K562 (cell line): Measurements from ENCODE around the gene FASN. TPM values are rescaled to one million over a fixed set of nuclear protein-coding genes. Genes with fewer than 3 reads are reported as not detected.

Source experiments
- ATAC-seq: fragments of 200-7000 bp; cut with Tn5 transposase; 3 replicates; pipeline ENCODE4 v1.9.1; 2020; ENCODE audit warnings: moderate library complexity
- BruUV-seq: library from RNA; stranded (reverse); fragments of 400-500 nt; replicated peaks from 2 replicates; lab custom pipeline; 2021; lab: Mats Ljungman, UMichigan
- CTCF ChIA-PET: fragments of 300-600 bp; formaldehyde crosslinking; extraction: SDS; loops from one replicate; lab custom pipeline; 2021; ENCODE audit warnings: low intra/inter-chr PET ratio; lab: Yijun Ruan, JAX
- POLR2A ChIA-PET: fragments of 300-600, 350-650 bp; sonication (Branson Sonifier 250); formaldehyde crosslinking; extraction: SDS; loops from one replicate; lab custom pipeline; 2021; ENCODE audit warnings: antibody characterized with exemption, inconsistent platforms; lab: Yijun Ruan, JAX
- DNase-seq, 4 experiments: peaks; one replicate each; pipeline versions ENCODE4 v3.0.0 to v3.0.0-alpha.2; 2011 to 2018; ENCODE audit warnings: low spot score in 3 of 4, mixed read lengths in 3 of 4; ENCODE audit errors: extremely low read depth in 1 of 4
- FAIRE-seq: peaks from 2 replicates; lab custom pipeline; 2011; peaks lifted over from hg19 to GRCh38; lab: Jason Lieb, UNC
- H2AFZ ChIP-seq: 2 replicates; pipeline ENCODE4 v1.6.0; 2011; ENCODE audit warnings: low read depth, low read length, control low read depth, inconsistent platforms
- H3K27ac ChIP-seq: fragments of 200-600 bp; 3 replicates; pipeline ENCODE4 v1.8.0; 2011; ENCODE audit warnings: low read depth, mild to moderate bottlenecking, control low read depth, inconsistent platforms, low read length, moderate library complexity, mixed read lengths; ENCODE audit errors: extremely low read depth
- H3K27me3 ChIP-seq, 2 experiments: fragments of 300-600 bp in 1 of 2; 2 replicates in 1 of 2; 3 replicates in 1 of 2; pipeline versions ENCODE4 v1.6.0 to v1.8.0; 2011; ENCODE audit warnings: inconsistent platforms in 2 of 2, low read length in 2 of 2, mild to moderate bottlenecking in 1 of 2, mixed read lengths in 1 of 2, moderate library complexity in 1 of 2; ENCODE audit not compliant: control insufficient read depth in 2 of 2, insufficient read depth in 2 of 2
- H3K36me3 ChIP-seq: fragments of 300-600 bp; 3 replicates; pipeline ENCODE4 v1.8.0; 2011; ENCODE audit warnings: mild to moderate bottlenecking, low read length, inconsistent platforms; ENCODE audit not compliant: control insufficient read depth, insufficient read depth
- H3K4me1 ChIP-seq, 2 experiments: fragments of 200-600 bp in 1 of 2; replicated peaks in 1 of 2; 2 replicates in 1 of 2; 3 replicates in 1 of 2; pipeline versions ENCODE4 v1.5.1 to v1.8.0; 2011; ENCODE audit warnings: inconsistent platforms in 2 of 2, low read length in 2 of 2, mild to moderate bottlenecking in 1 of 2, mixed read lengths in 1 of 2, moderate library complexity in 1 of 2; ENCODE audit not compliant: control insufficient read depth in 2 of 2, insufficient read depth in 2 of 2
- H3K4me2 ChIP-seq: 2 replicates; pipeline ENCODE4 v1.6.1; 2011; ENCODE audit warnings: low read length, control low read depth, inconsistent platforms, mixed read lengths; ENCODE audit not compliant: insufficient read depth
- H3K4me3 ChIP-seq: fragments of 200-600 bp; sonication (generic), shearing (Covaris generic); 2 replicates; pipeline ENCODE4 v1.5.1; 2016; ENCODE audit warnings: control low read depth, inconsistent platforms
- H3K79me2 ChIP-seq: fragments of 200-600 bp; 3 replicates; pipeline ENCODE4 v1.8.0; 2011; ENCODE audit warnings: low read length, inconsistent platforms; ENCODE audit not compliant: control insufficient read depth, insufficient read depth
- H3K9ac ChIP-seq, 2 experiments: 2 replicates each; pipeline versions ENCODE4 v1.6.0 to v1.6.1; 2011; ENCODE audit warnings: low read depth in 2 of 2, low read length in 2 of 2, control low read depth in 1 of 2, inconsistent platforms in 1 of 2, mild to moderate bottlenecking in 1 of 2, mixed read lengths in 1 of 2; ENCODE audit not compliant: insufficient read depth in 1 of 2
- H3K9me1 ChIP-seq: one replicate; pipeline ENCODE4 v1.6.0; 2011; ENCODE audit warnings: inconsistent platforms, mild to moderate bottlenecking, low read length, moderate library complexity; ENCODE audit not compliant: control insufficient read depth, insufficient read depth
- H3K9me3 ChIP-seq: replicated peaks from 2 replicates; pipeline ENCODE4 v1.5.1; 2011; ENCODE audit warnings: low read depth, low read length, inconsistent platforms; ENCODE audit not compliant: control insufficient read depth, insufficient read depth
- H4K20me1 ChIP-seq: replicated peaks from 2 replicates; pipeline ENCODE4 v1.6.1; 2011; ENCODE audit warnings: low read length, inconsistent platforms, mixed read lengths; ENCODE audit not compliant: control insufficient read depth, insufficient read depth
- BCL6 ChIP-seq: fragments of 250-450 bp; sonication (Bioruptor Pico); IDR thresholded peaks from 2 replicates; pipeline ENCODE4 v1.4.0; 2020
- C11orf30 ChIP-seq: fragments of 450-650 bp; IDR thresholded peaks from 2 replicates; pipeline ENCODE4 v1.6.1; 2016; ENCODE audit warnings: low read depth, mild to moderate bottlenecking
- DACH1 ChIP-seq: fragments of 450-650 bp; IDR thresholded peaks from 2 replicates; pipeline ENCODE4 v1.6.1; 2018; ENCODE audit not compliant: partially characterized antibody
- ESRRB ChIP-seq: fragments of 250-450 bp; sonication (Bioruptor Pico); IDR thresholded peaks from 2 replicates; pipeline ENCODE4 v1.5.0; 2020; ENCODE audit warnings: mild to moderate bottlenecking, moderate library complexity, borderline replicate concordance
- GTF2A2 ChIP-seq: IDR thresholded peaks from 2 replicates; pipeline ENCODE4 v1.6.1; 2016; ENCODE audit warnings: mild to moderate bottlenecking, missing genetic modification characterization, missing compliant biosample characterization
- JUNB ChIP-seq: fragments of 450-650 bp; formaldehyde crosslinking; conservative IDR thresholded peaks from 2 replicates; pipeline ENCODE4 v1.4.0; 2020; ENCODE audit warnings: mild to moderate bottlenecking
- KAT8 ChIP-seq: fragments of 450-650 bp; IDR thresholded peaks from 2 replicates; pipeline ENCODE4 v1.6.1; 2016; ENCODE audit warnings: low read depth, mild to moderate bottlenecking
- MTF1 ChIP-seq: fragments of 250-450 bp; sonication (Bioruptor Pico); IDR thresholded peaks from 2 replicates; pipeline ENCODE4 v1.9.0; 2021; ENCODE audit warnings: moderate library complexity, mild to moderate bottlenecking, inconsistent platforms, borderline replicate concordance
- MYBL2 ChIP-seq, 2 experiments: fragments of 450-650 bp in 1 of 2; sonication (generic) in 1 of 2; formaldehyde crosslinking in 1 of 2; IDR thresholded peaks; 2 replicates each; pipeline versions ENCODE4 v1.6.1 to v1.8.1; 2017 to 2022; ENCODE audit warnings: borderline replicate concordance in 1 of 2, inconsistent platforms in 1 of 2, low read depth in 1 of 2, mild to moderate bottlenecking in 1 of 2, missing genetic modification reagents in 1 of 2, moderate library complexity in 1 of 2
- RAD51 ChIP-seq: fragments of 450-650 bp; IDR thresholded peaks from 2 replicates; pipeline ENCODE4 v1.7.1; 2016; ENCODE audit warnings: low read depth, mild to moderate bottlenecking, borderline replicate concordance
- SRSF9 ChIP-seq: fragments of 200-400 bp; formaldehyde crosslinking; IDR thresholded peaks from 2 replicates; pipeline ENCODE4 v1.6.1; 2017; ENCODE audit warnings: low read depth, low read length, borderline replicate concordance
- U2AF1 ChIP-seq: fragments of 200-400 bp; formaldehyde crosslinking; optimal IDR thresholded peaks from 2 replicates; pipeline ENCODE3; 2017; ENCODE audit warnings: mild to moderate bottlenecking, low read depth, low read length, moderate library complexity
- ZC3H4 ChIP-seq: sonication (generic); formaldehyde crosslinking; IDR thresholded peaks from 2 replicates; pipeline ENCODE4 v1.9.0; 2021; ENCODE audit warnings: missing genetic modification reagents, borderline replicate concordance
- ZNF75A ChIP-seq: fragments of 450-650 bp; formaldehyde crosslinking; IDR thresholded peaks from 2 replicates; pipeline ENCODE4 v1.4.0; 2020; ENCODE audit warnings: mild to moderate bottlenecking
- WGBS: fragments of 100-300 bp; shearing (Covaris generic); methylation state at CpG from one replicate; pipeline ENCODE4 v1.1.6; 2016; ENCODE audit warnings: low coverage, mixed read lengths; ENCODE audit not compliant: insufficient coverage; ENCODE audit errors: missing lambda C conversion rate; 5-methylcytosine and 5-hydroxymethylcytosine counted together
- in situ Hi-C: fragments of 300-500 bp; cut with MboI; formaldehyde crosslinking; loops from 4 replicates; pipeline ENCODE4 v1.15.0; 2018; ENCODE audit warnings: inconsistent platforms, mixed read lengths
- intact Hi-C: fragments of 100-400 bp; cut with micrococcal nuclease; formaldehyde crosslinking; loops from 2 replicates; pipeline ENCODE4 v1.14.2; 2022
- polyA plus RNA-seq, 8 experiments: library from polyadenylated mRNA; depleted of rRNA in 4 of 8; stranded (reverse) in 5 of 8; unstranded in 3 of 8; fragments of >200 nt; fragmentation: Nextera tagmentation in 2 of 8; fragmentation: Illumina TruSeq in 1 of 8; extraction: Ambion mirVana in 2 of 8; extraction: Trizol in 1 of 8; gene quantifications; 2 replicates each; pipeline versions ENCODE4 v1.2.1 to v1.2.3, GENCODE V29; 2011 to 2014; ENCODE audit warnings: inconsistent platforms in 1 of 8, missing spikeins in 1 of 8
- total RNA-seq, 7 experiments: library from RNA; depleted of rRNA in 6 of 7; stranded (reverse); fragments of >200 nt in 6 of 7; fragmentation: Illumina TruSeq in 2 of 7; extraction: Trizol in 2 of 7; gene quantifications; 2 replicates each; pipeline versions ENCODE4 v1.2.1 to v1.2.3, GENCODE V29; 2011 to 2021; ENCODE audit warnings: low replicate concordance in 1 of 7
- TF ChIP-seq, protein P1 (sequence below): sonication (generic); formaldehyde crosslinking; IDR thresholded peaks from 2 replicates; pipeline ENCODE4 v1.8.1; 2022; ENCODE audit warnings: missing genetic modification reagents

FASN gene
- total and polyA plus RNA-seq, 9 of the 15 experiments (the other 6 are each of a cell fraction or from before 2014, with no cell fraction given): 0.15 to 663 (median 49.9) TPM

DNA sequence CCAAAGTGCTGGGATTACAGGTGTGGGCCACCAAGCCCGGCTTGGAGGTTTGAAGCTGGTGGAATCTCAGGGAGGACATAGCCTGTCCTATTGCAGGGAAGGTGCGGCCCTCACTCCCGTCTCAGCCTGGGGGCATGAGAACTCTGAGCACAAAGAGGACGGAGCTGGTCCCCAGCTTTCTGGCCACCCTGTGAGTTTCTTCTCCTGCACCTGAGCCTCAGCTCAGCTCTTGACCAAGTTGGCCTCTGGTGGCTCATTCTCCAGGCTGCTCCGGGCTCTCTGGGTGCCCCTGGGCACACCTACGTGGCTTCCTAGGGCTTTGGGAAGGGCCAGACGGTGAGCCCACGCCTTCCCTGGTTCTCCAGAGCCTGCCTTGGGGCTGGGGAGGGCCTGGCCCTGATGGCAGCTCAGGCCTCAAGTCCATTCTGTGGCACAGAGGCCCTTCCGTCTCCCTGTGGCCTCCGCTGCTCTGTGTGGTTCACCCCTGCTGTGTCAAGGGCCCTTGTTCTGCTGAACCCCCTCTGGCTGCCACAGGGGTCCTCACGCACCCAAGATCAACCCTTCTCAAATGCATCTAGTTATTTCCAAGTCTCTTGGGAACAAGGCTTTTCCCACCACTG lies 6.9 kb upstream of the FASN start:
- no peaks in the 10 kb centered on the region for H3K9me1 ChIP-seq
- WGBS: 83% methylated on average over 9 of the region's 11 CpGs
- H3K4me2 ChIP-seq: no peak overlapping the region
- BruUV-seq: no TSS peak
- DNase-seq (no peak), ATAC-seq (no peak), FAIRE-seq (no peak)
- intact Hi-C loops (loop anchor here (5.0 kb wide), 1 partner anchor 37 kb away; no protein-coding TSS in a partner anchor), in situ Hi-C loops (no loop called here)
- 0 out of 3 replicates have a peak overlapping the region, but pooled peaks have one; percentile 7 for H3K27ac ChIP-seq
- peak overlapping the region in 1 of 2 experiments; percentile 80; a peak in 2 of 4 replicates for H3K9ac ChIP-seq
- no peaks in the 10 kb centered on the region for H3K9me3 ChIP-seq
- CTCF ChIA-PET: no interaction called here
- no peaks in the 10 kb centered on the region for H4K20me1 ChIP-seq
- H2AFZ ChIP-seq: no peak overlapping the region
- H3K27me3 ChIP-seq: no peaks in the 10 kb centered on the region
- no peak overlapping the region for H3K4me3 ChIP-seq
- H3K79me2 ChIP-seq: peaks cover 5% of the 10 kb centered on the region; the same call in 1 of the 3 replicates
- H3K4me1 ChIP-seq: peaks cover 25 to 85% of the 10 kb centered on the region in 2 experiments
- peaks cover 9% of the 10 kb centered on the region; the same call in 2 of the 3 replicates for H3K36me3 ChIP-seq
- TF ChIP-seq ZC3H4 (CRISPR knock-in tag): no peak
- no peak for TF ChIP-seq MYBL2 (IDR thresholded peaks at IDR 0.05; ENCODE audit: low read depth)
- no peak for TF ChIP-seq MYBL2 (CRISPR knock-in tag; IDR thresholded peaks at IDR 0.05; ENCODE audit: borderline replicate concordance)
- no peak for TF ChIP-seq U2AF1
- TF ChIP-seq BCL6 (CRISPR knock-in tag): no peak
- TF ChIP-seq KAT8: no peak
- TF ChIP-seq JUNB (CRISPR knock-in tag): no peak
- TF ChIP-seq MTF1 (CRISPR knock-in tag): no peak
- TF ChIP-seq ESRRB: no peak
- TF ChIP-seq RAD51: no peak
- no peak for TF ChIP-seq C11orf30
- TF ChIP-seq GTF2A2: no peak
- TF ChIP-seq SRSF9: no peak
- no peak for TF ChIP-seq DACH1
- no peak for TF ChIP-seq ZNF75A
- TF ChIP-seq, protein P1, sequence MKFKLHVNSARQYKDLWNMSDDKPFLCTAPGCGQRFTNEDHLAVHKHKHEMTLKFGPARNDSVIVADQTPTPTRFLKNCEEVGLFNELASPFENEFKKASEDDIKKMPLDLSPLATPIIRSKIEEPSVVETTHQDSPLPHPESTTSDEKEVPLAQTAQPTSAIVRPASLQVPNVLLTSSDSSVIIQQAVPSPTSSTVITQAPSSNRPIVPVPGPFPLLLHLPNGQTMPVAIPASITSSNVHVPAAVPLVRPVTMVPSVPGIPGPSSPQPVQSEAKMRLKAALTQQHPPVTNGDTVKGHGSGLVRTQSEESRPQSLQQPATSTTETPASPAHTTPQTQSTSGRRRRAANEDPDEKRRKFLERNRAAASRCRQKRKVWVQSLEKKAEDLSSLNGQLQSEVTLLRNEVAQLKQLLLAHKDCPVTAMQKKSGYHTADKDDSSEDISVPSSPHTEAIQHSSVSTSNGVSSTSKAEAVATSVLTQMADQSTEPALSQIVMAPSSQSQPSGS: no peak
- POLR2A ChIA-PET: interaction anchor here (1.2 kb wide), 1 partner anchor 8 kb away, joined by 5 read pairs; no protein-coding TSS in a partner anchor
